Measurements from ENCODE around the gene IGSF21.

The IGSF21 gene

GRCh38 chr1:18329469-18330253 lies 222.1 kb downstream of the IGSF21 start:
- no peak for TF ChIP-seq CTCF (conservative IDR thresholded peaks at IDR 0.05; ENCODE audit: low read depth, low read length)
- no peak overlapping the region for H3K4me3 ChIP-seq (ENCODE audit: low read length)
- no peak for DNase-seq (ENCODE audit: low read depth)

GRCh38 chr1:18332576-18332975 lies 225.0 kb downstream of the IGSF21 start:
- no peak for DNase-seq (ENCODE audit: low read depth)
- no peak for TF ChIP-seq CTCF (conservative IDR thresholded peaks at IDR 0.05; ENCODE audit: low read depth, low read length)
- no peak overlapping the region for H3K4me3 ChIP-seq (ENCODE audit: low read length)

- DNase-seq (ENCODE audit: low read depth): no peak
- no peak for TF ChIP-seq CTCF (conservative IDR thresholded peaks at IDR 0.05; ENCODE audit: low read depth, low read length)
- H3K4me3 ChIP-seq (ENCODE audit: low read length): no peak overlapping the region
Observed at GRCh38 chr1:18333220-18333619, 225.6 kb downstream of the IGSF21 start.

- H3K4me3 ChIP-seq (ENCODE audit: low read length): no peak overlapping the region
- TF ChIP-seq CTCF (conservative IDR thresholded peaks at IDR 0.05; ENCODE audit: low read depth, low read length): no peak
- no peak for DNase-seq (ENCODE audit: low read depth)
Observed at GRCh38 chr1:18336801-18337200, 229.2 kb downstream of the IGSF21 start.

- TF ChIP-seq CTCF (conservative IDR thresholded peaks at IDR 0.05; ENCODE audit: low read depth, low read length): no peak
- no peak for DNase-seq (ENCODE audit: low read depth)
- H3K4me3 ChIP-seq (ENCODE audit: low read length): no peak overlapping the region
Observed at GRCh38 chr1:18337757-18338156, 230.2 kb downstream of the IGSF21 start.

GRCh38 chr1:18339161-18339560 lies 231.6 kb downstream of the IGSF21 start:
- DNase-seq (ENCODE audit: low read depth): no peak
- no peak overlapping the region for H3K4me3 ChIP-seq (ENCODE audit: low read length)
- TF ChIP-seq CTCF (conservative IDR thresholded peaks at IDR 0.05; ENCODE audit: low read depth, low read length): no peak

- TF ChIP-seq CTCF (conservative IDR thresholded peaks at IDR 0.05; ENCODE audit: low read depth, low read length): no peak
- no peak overlapping the region for H3K4me3 ChIP-seq (ENCODE audit: low read length)
- DNase-seq (ENCODE audit: low read depth): no peak
Observed at GRCh38 chr1:18340158-18340764, 232.7 kb downstream of the IGSF21 start.

Measured in retinal pigment epithelial cell (primary cell).